ENCODE results near the gene AKIRIN2. TPM values are rescaled to one million over a fixed set of nuclear protein-coding genes. Genes with fewer than 3 reads are reported as not detected.

Gene AKIRIN2
- total and polyA plus RNA-seq, 10 of the 15 experiments (the other 5 are each of a cell fraction or from before 2014, with no cell fraction given) = 12.7 to 82.2 (median 42.6) TPM

- SMC1A ChIA-PET (ENCODE audit: uncharacterized antibody, unreplicated experiment) = no interaction called here
- BruUV-seq (replicated peaks) = no TSS peak
- TF ChIP-seq ZBTB40 (IDR thresholded peaks at IDR 0.05; ENCODE audit: borderline replicate concordance) (no peak), TARDBP (IDR thresholded peaks at IDR 0.05; ENCODE audit: borderline replicate concordance) (no peak), SRF (IDR thresholded peaks at IDR 0.05; ENCODE audit: low read depth in 2 of 2, low read length in 2 of 2) (no peak), ZNF217 (IDR thresholded peaks at IDR 0.05) (no peak), KLF5 (IDR thresholded peaks at IDR 0.05; ENCODE audit: partially characterized antibody) (no peak), PAX8 (IDR thresholded peaks at IDR 0.05) (no peak), POU2F2 (IDR thresholded peaks at IDR 0.05; ENCODE audit: borderline replicate concordance, low read depth, low read length) (no peak), CHD1 (IDR thresholded peaks at IDR 0.05; ENCODE audit: low read depth, low read length) (no peak)
- H3K9ac ChIP-seq (ENCODE audit: control insufficient read depth, insufficient read depth, low read length) = no peak overlapping the region
- intact Hi-C loops (cut with micrococcal nuclease; ENCODE audit: unreplicated experiment) = no loop called here
- peaks cover 0 to 23% of the 10 kb centered on the region in 2 experiments; a peak in 3 of 4 replicates for H3K36me3 ChIP-seq (ENCODE audit: control insufficient read depth in 2 of 2, insufficient read depth in 2 of 2, low read length in 1 of 2)
- ATAC-seq (peak; percentile 38; the same call in 1 of the 3 replicates), FAIRE-seq (no peak), DNase-seq (ENCODE audit: low read depth, low spot score) (no peak)
- 85% methylated on average over 3 of the region's 3 CpGs for whole genome bisulfite sequencing (ENCODE audit: insufficient coverage, insufficient replicate concordance, low lambda C conversion rate, missing lambda C conversion rate)
- CTCF ChIA-PET = no interaction called here
- RAD21 ChIA-PET (ENCODE audit: unreplicated experiment) = no interaction called here
- in situ Hi-C loops (cut with MboI) = no loop called here
- no peak overlapping the region for H3K4me2 ChIP-seq (ENCODE audit: control insufficient read depth, insufficient read depth)
- H2AFZ ChIP-seq (ENCODE audit: control insufficient read depth, low read depth, low read length) = no peak overlapping the region
- H3K9me3 ChIP-seq (replicated peaks; ENCODE audit: control insufficient read depth, insufficient read depth, low read length) = no peaks in the 10 kb centered on the region
- H3K79me2 ChIP-seq (ENCODE audit: control insufficient read depth, insufficient read depth, low read length) = no peaks in the 10 kb centered on the region
- no peak overlapping the region for H3K4me3 ChIP-seq
- no peak overlapping the region for H3K27ac ChIP-seq (ENCODE audit: control insufficient read depth, insufficient read depth)
- H4K20me1 ChIP-seq (ENCODE audit: control insufficient read depth, insufficient read depth) = no peaks in the 10 kb centered on the region
- peaks cover 1% of the 10 kb centered on the region for H3K4me1 ChIP-seq (ENCODE audit: control insufficient read depth, insufficient read depth, low read length)
- no peaks in the 10 kb centered on the region for H3K27me3 ChIP-seq (replicated peaks in 1 of 2; ENCODE audit: control insufficient read depth in 2 of 2, insufficient read depth in 2 of 2, low read length in 1 of 2)
- POLR2A ChIA-PET = no interaction called here
These were observed 68.2 kb downstream of the AKIRIN2 start for GRCh38 chr6:87633851-87634250.

Measured in GM12878 (cell line).